NCI-H510A treated with DMSO at 0.1 percent for 48 hours (cell line): ENCODE results near the gene GSX1.
"Not testable (repeated sequence)": the region's sequence is repeated elsewhere in the genome, so short reads cannot be mapped to it uniquely, and the experiment has no call there.

Experiments
- DNase-seq: peaks from one replicate; lab custom pipeline; 2025; lab: John Stamatoyannopoulos, UW

GSX1 gene

DNA sequence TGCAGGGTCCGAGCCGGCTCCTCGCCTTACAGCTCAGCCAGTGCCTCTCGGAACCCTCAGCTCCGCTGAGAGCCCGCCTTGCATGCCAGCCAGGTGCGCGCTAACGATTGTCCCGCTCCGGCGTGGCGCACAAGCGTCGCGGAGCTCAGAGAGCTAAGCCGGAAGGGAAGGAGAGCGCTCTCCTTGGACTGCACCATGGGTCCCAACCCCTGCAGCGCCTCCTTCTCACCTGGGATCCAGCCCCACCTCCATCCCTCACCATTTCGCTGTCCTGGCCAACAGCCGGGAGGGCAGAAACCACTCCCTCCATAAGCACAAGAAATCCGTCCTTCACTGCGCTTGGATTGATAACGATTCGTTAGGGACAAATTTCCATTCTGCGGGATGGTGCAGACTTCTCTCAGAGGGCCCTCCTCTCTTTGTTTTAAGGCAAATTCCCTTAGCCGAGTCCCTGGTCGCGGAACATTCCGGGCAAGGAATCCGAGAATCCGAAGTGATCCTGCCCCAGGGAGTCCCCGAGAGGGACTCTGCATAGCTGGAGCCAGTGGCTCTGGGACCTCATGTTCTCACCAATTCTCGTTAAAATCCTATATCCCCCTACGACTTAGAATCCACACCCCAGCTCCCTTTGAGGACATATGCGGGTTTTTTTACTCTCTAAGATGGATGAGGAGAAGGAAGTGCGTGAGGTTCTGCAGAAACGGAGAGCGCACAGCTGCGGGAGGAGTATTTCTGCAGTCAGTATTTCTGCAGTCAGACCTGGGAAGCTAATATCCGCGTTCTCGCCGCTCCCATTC, 2.8 kb downstream of the GSX1 start:
- no peak for DNase-seq

DNA sequence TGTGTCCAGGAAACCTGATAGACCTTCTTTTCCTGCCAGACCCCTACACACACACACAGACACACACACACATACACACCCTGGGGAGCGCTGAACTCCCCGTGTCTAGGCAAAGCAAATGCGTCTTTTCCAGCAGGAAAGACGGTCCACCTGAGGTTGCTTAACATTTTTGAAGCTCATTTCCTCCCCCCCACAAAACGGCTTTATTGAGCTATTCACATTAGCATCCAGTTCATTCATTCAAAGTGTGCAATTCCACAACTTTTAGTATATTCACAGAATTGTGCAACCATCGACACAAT, 3.4 kb downstream of the GSX1 start:
- no peak for DNase-seq

DNA sequence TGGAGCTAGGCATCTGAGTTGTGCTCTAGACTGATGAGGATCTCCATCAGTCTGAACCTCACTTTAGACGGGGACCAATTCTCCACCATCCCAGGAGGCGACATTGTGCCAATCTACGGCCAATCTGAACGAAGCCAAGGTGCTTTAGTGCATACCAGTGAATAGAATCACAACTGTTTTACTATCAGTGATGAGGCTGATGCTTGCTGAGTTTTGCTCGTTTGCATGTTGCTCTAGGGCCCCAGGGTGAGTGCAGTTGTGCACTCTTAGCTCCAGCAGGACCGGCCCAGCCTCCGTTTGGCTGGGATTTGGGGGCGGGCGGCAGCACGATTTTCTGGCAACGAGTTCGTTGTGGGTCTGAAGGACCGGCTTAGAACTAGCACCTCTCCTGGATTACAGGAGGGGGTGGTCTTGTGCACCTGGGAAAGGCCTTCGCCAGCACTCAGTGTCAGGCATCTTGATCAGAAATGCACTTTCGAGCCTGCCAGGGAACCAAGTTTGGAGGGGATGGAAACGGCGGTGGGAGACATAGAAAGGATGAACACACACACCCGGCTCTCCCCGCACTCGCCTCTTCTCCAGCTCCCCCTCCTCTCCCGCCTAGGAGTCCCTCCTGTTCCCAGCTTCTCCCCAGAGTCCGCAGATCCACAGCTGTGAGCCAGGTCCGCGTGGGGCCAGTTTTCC, 4.4 kb downstream of the GSX1 start:
- DNase-seq: no peak

DNA sequence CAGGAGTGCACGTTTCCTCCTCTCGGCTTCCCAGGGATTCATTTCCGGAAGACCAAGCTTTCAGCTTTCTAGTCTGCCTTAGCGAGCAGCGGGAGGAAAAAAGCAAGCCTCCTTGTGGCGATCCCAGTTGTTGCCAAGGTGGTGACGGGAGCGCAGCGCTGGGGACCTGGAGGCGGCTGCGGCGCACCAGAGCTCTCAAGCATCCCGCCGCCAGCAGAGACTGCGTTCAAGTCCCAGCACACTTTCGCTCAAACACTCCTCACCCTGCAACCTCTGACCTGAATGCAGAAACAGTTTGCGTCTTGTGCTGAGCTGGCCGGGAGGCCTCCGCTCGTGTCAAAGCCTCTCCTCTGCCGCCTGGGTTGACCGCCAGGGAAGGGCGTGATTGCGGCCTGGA, 4.9 kb downstream of the GSX1 start:
- DNase-seq: peak; percentile 34

DNA sequence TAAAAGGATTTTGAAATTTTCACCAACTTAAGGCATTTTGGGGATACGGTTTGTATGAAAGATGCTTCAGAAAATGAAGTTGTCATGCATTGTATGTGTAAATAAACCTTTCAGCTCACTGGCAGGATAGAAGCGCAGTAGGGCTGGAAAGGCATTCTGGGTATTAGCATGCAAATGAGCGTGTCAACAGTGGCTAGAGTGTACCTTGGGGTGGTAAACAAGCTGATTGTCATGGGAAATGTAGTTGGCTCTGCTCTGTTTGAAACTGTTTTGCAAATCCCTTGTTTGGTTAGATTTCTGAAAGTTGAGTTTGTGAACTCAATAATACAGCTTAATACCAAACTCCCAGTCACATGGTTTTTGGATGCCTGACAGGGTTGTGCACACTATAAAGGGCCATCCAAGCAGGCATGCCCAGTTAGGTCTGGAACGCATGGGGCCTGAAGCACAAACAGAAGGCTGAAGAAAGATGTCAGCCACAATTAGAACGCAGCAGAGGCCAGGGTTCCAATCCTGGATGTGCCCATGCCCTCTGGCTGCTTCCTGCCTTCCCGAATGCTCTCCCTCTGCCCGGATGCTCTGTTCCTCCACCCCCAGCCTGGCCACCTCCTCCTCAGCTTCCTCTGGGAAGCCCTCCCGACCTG, 14.6 kb downstream of the GSX1 start:
- DNase-seq: no peak

DNA sequence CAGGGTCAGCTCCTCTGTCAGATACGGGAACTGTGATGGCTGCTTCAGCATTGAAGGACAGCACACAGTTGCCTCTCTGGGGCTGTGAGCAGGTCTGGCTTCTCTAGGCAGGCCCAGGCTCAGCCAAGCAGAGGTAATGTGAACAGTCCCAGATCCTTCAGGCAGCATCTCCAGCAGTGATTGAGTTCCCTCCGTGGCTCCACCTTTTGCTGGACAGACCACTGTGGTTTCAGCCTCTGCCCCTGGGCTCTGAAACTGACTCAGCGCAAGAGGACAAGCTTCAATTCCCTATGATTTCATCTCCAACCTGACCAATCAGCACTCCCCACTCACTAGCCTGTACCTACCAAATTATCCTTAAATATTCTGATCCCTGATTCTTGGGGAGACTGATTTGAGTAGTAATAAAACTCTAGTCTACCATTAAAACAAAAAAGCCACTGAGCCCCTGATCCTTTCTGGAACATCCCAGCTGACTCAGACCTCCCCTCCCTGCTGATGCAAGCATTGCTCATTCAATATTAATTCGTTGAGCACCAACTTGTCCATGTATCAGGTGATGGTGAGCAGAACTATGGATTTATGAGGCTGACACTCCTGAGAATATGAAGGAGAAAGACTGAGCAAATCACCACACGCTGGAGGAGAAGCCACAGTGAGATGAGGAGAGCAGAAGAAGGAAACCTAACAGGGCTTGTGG, 16.7 kb downstream of the GSX1 start:
- no peak for DNase-seq

DNA sequence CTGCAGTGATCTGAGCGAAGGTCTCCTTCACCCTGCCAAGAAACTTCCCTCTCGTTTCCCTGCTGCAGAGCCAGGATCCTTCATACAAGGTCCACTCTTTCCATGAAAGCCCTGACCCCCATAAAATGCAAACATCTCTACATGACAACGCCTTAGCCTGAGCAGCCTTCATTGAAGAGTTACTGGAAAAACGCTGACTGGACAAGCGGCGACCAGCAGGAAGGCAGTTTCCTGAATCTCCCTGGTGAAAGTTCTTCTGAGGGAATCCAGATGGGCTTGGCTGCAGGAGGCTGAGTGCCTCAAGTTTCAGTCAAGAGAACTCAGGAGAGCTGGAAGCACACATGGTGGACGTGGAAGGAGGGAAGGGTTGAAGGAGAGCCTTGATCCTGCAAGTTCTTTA, 17.7 kb downstream of the GSX1 start:
- no peak for DNase-seq

DNA sequence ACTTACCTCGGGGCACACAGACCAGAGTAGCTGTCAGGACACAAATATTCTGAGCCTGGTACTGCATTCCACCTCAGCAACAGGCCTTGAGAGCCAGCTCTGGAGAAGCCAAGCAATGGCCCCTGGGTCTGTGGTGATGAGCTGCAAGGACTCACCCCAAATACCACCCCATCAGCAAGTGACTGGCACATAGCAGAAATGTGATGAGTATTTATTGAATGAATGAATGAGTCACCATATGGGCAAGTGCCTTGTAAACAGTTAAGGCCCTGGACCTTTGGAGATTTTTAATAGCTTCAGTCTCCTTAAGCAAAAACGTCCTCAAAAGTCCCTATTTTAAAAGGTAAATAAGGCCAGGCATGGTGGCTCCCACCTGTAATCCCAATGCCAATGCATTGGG, 18.2 kb downstream of the GSX1 start:
- DNase-seq: no peak

DNA sequence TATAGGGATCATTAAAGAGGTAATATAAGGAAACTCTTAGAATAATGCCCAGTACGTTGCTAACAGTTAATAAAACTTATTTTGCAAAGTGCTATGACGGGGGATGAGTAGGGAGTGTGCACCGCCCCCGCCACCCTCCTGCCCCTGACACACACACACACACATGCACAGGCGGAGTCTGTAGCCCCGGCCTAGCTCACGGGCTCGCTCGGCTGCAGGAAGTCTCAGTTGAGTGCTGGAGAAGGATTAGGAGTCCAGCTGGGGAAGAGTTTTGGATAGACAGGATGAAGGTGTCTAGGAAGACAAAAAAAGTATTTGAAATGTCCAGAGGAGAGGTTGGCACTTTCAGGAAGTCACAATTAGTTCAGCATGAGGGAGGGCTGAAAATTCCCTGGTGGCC, 21.5 kb downstream of the GSX1 start:
- no peak for DNase-seq

DNA sequence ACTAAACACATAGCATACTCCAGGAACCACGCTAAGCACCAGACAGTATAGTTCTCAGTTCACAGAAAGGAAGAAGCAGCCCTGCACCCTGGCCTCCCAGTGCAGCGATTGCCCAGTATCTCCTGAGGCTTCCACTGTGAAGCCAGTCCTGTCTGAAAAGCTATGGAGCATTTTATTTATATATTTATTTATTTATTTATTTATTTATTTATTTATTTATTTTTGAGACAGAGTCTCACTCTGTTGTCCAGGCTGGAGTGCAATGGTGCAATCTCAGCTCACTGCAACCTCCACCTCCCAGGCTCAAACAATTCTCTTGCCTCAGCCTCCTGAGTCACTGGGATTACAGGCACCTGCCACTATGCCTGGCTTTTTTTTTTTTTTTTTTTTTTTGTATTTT, 25.5 kb downstream of the GSX1 start:
- DNase-seq: not testable (repeated sequence)

DNA sequence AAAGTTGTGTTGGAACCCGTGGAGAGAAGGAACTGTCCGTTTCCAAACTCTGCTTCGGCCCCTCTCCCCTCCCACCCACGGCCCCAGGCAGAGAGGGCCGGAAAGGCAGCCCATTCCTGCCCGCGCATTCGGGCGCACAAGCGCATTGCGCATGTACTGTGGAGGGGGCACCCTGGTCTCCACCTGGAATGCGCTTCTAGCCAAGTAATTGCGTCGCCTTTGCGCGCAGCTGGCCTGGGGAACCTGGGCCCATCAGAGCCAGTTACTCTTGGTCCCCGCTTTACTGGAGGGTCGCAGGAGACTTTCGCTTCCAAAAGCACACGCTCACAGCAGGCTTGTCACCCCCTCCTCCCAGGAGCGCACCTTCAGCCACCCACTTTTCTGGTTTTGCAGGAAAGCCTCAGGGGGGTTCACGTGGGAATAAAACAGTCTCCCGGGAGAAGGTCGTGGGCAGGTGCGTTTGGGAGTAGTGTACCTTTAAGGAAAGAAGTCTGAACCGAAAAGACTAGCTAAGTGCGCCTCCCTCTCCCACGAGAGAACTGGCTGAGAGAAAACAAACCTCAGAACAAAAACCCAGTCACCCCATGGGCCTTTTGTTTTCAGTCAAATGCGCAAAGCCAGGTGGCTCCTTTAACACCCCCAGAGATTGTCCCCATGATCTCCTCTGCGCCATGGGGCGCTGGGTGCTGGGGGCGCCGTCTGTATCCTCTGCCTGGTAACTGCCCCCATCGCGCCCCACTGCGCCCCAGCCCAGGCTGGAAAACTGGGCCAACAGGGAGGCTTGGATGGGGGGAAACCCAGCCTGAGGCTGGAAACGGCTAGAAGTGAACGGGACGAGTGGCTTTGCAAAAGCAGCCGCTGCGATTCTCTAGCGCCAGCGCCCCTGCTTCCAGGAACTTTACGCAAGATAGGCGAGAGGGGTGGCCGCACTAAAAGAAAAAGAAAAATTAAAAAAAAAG, 28.5 kb downstream of the GSX1 start:
- DNase-seq: no peak

DNA sequence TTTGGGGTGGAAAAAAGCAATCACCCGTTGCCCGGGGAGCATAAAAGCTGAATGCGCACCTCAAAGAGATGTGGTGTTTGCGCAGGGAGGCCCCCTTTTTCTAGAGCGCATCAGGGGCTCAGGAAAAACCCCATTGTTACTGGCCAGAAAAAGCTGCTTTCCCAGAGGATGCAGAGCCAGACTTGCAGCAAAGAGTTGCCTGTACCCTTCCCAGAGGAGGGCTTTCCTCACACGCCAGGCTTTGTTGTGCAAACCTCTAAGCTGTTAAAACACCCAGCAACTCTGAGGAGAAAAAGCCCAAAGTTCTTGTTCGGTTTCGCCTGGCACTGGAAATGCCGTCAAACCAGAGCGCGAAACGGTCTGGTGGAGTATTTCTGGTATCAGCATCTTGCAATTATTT, 29.3 kb downstream of the GSX1 start:
- DNase-seq: no peak

DNA sequence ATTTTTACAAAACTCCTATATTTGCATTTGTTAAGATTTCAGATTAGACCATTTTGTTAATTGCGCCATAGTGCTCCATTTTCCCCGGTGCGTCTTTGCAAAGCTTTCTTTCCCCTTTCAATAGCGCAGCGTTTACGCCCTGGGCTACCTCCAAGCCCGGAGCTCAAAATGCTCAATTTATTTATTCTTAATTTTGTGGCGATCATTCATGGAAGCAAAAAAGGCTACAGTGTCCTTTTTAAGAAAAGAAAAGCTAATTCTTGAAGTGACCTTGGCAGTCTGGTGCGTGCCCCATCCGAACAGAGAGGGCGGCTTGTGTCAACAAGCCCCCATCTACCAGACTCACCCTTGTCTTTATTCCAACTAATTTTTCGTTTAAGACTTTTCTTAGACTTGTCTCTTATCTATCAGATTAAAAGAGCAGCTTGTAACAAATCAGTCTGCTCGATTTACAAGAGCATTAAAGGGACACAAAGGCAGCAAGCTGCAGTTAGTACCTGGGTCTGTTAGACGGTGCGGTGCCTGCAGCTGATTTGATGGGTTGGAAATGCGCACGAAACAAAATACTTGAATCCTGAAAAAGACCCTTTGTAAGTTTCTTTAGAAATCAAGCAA, 30.1 kb downstream of the GSX1 start:
- DNase-seq: no peak

DNA sequence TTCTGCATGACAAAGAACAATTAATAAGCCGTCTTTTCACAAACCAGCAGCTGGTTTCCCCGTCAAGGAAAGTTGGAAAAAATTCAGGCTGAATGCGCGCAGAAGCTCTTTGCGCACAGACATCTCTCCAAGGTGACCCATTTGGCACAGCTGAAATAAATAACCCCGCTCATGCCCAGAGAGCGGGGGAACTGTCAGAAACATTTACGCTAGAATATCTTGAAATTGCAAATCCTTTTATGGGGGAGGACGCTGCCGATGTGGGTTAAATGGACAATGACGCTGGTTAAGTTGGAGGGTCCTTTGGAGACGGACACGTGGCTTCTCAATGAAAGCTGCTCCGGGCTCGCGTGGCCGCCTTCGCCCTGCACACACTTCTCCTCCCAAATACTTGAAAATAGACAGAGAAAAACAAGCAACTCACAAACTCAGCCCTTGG, 30.6 kb downstream of the GSX1 start:
- DNase-seq: no peak

DNA sequence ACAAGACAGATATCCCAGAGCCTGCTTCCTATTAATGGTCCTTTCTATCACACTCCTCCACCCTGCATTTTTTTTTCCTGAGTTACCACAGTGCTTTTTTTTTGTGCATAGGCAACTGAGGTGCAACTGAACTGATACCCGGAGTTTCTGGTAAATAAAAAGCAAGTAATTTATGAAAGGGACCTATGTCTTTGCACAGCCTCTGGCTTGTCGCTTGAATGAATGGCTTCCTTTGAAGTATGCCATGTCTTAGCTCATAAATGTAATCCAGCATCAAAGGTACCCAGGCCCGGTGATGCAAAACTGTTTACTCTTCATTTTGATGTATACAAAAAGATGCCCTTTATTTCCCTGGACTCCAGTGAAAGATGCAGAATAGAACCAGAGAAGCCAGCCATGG, 31.8 kb downstream of the GSX1 start:
- DNase-seq: no peak

DNA sequence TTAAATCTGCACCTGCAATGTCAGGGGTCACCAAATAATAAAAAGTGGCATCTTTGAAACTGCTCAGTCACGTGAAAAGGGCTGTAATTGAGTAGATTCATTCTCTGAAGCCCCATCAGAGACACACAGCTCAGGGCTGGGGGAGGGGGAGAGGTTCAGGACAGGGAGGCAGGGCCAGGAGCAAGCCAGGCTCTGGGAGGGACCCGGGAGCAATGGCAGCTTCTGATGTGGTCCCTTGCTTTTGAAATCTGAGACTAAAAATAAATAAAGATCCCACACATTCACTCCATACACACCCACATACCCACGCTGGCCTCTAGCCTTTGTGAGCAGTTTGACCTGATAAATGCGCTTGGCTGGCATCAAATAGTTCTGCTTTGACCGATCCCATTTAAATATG, 32.8 kb downstream of the GSX1 start:
- DNase-seq: no peak

DNA sequence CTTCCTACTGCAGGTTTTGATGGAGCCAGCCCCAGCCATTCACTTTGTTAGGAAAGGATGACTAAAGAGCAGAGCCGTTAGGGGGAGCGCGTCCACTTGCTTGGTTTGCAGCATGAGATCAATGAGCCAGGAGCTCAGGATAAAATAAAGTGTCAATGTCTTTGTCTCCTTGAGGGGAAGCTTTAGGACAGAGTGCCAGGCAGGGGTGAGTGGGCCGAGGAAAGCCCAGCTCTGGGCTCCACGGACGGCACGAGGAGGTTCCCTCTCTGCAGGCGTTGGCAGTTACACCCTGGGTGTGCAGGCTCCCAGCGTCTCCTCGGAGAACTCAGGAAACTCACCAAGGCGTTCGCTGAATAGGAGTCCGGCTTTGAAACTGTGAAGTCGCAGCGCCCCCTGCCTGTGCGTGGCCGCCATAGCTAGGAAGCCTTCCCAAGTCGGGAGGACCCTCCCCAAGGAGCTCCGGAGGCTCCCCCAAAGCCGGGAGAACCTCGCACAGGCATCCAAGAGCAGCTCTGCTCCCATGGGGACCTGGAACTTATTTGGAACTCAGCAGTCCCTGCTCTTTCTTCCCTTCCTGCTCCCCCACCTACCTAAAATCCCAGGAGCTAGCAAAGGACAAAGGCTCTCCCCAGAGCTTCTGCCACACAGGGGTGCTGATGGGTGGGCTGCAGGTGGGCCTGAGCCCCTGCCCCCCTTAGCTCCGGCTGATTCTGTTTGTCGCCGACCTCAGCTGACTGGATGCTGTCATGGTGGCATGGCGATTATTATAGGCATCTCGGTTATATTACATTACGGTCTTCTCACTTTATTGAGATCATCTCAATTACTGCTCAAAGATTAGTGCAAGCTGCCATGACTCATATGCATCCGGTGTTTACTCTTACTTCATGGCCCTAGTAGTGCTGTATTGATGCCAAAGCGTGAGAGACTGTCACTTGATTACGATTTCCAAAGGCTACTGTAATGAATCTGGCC, 34.4 kb downstream of the GSX1 start:
- peak; percentile 78 for DNase-seq

DNA sequence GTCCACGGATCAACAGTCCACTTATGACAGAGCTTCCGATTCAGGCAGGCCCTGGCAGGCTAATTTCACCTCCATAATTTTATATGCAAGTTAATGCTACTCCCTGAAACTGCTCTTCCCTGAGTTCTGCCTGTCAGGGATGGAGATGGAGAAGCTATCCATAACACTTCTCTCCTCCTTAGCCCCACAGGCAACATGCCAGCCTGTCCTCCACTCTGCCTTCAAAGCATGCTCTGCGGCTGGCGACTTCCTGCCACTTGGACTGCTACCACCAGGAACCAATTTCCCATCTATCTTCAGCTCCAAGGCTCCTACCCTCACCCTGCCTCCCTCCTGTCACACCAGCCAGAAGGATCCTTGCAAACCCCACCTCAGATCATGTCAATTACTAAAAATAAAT, 35.4 kb downstream of the GSX1 start:
- DNase-seq: no peak

DNA sequence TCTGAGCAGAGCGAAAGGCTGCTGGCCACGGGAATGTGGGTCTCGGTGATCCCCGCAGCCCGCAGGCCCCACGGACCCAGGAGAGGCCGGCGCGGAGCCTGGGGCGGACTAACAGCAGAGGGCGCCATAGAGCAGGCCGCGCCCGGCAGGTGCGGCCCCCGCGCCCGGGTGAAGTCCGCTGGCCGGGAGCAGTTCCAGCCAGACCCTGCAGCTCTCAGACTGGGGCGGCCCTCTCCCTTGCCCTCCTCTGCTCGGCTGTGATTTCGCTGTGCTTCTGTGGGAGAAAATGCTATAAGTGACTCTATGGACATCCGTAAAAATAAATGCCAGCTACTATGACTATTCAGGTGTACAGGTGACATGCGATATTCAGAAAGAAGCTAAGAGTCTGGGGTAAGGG, 37.7 kb downstream of the GSX1 start:
- peak; percentile 21 for DNase-seq

DNA sequence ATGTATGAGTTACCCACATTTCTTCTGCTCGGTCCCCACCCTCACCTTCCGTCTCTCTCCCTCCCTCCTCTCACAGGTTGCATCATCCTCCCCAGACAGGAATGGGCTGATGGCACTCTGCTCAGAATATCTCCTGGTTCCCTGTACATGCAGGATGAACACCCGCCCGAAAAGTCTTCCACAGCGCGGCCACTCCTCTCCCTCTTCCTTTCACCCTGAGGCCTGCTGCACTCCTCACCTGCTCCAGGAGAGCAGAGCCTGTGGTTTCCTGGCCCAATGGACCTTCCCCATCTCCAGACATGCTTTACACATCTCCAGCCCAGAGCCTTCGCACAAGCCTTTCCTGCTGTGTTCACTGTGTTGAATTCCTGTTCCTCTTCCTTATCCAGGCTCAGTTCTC, 40.9 kb downstream of the GSX1 start:
- DNase-seq: no peak
